ENCODE data around the gene ATRIP. TPM values are rescaled to one million over a fixed set of nuclear protein-coding genes. Genes with fewer than 3 reads are reported as not detected.

ATRIP gene
- total RNA-seq, 1 experiment from 2014 or later, result 8.5 TPM

GRCh38 chr3:48418140-48418539 lies 28.4 kb upstream of the ATRIP start:
- no peak overlapping the region for H3K4me3 ChIP-seq
- no peak overlapping the region for H2AFZ ChIP-seq
- H3K79me2 ChIP-seq (ENCODE audit: low read depth), result no peaks in the 10 kb centered on the region
- no peaks in the 10 kb centered on the region for H4K20me1 ChIP-seq (ENCODE audit: insufficient read depth)
- H3K27ac ChIP-seq, result no peak overlapping the region
- H3K9me3 ChIP-seq (ENCODE audit: insufficient read depth, low read depth), result no peaks in the 10 kb centered on the region
- CTCF ChIA-PET, result no interaction called here
- DNase-seq, result no peak
- no peak overlapping the region for H3K4me2 ChIP-seq
- TF ChIP-seq CTCF (conservative IDR thresholded peaks at IDR 0.05) (no peak), EZH2 (IDR thresholded peaks at IDR 0.05; ENCODE audit: low read depth) (no peak)
- no peaks in the 10 kb centered on the region for H3K36me3 ChIP-seq (ENCODE audit: low read depth)
- H3K27me3 ChIP-seq (ENCODE audit: insufficient read depth, low read depth), result no peaks in the 10 kb centered on the region
- H3K4me1 ChIP-seq (replicated peaks; ENCODE audit: insufficient read depth), result no peaks in the 10 kb centered on the region
- intact Hi-C loops (cut with micrococcal nuclease; ENCODE audit: unreplicated experiment), result no loop called here
- H3K9me2 ChIP-seq (ENCODE audit: insufficient read depth), result no peaks in the 10 kb centered on the region
- H3F3A ChIP-seq (ENCODE audit: insufficient read depth, low read depth), result no peaks in the 10 kb centered on the region
- BruUV-seq (replicated peaks), result no TSS peak
- POLR2A ChIA-PET (ENCODE audit: unreplicated experiment), result no interaction called here

DNA sequence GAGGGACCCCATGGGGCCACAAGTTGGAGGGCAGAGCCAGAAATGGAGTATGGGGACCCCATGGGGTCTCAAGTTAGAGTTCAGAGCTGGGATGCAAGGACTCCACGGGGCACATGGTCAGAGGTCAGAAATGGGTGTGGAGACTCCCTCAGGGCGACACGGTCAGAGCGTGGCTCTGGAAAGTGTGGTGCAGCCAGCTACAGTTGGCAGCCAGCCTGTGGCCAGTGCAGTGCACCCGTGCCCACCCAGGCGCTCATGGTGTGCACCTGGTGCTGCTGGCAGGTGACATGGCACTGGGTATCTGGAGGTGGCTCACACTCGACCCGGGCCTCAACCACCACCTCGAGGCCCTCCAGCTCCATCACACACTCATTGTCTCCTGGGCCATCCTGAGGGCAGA lies 27.9 kb upstream of the ATRIP start:
- Histone ChIP-seq H3K4me3 (no peak overlapping the region), H2AFZ (no peak overlapping the region), H3F3A (ENCODE audit: insufficient read depth, low read depth) (no peaks in the 10 kb centered on the region), H3K9me2 (ENCODE audit: insufficient read depth) (no peaks in the 10 kb centered on the region), H3K4me1 (replicated peaks; ENCODE audit: insufficient read depth) (no peaks in the 10 kb centered on the region), H3K79me2 (ENCODE audit: low read depth) (no peaks in the 10 kb centered on the region), H3K27ac (no peak overlapping the region), H3K36me3 (ENCODE audit: low read depth) (no peaks in the 10 kb centered on the region), H4K20me1 (ENCODE audit: insufficient read depth) (no peaks in the 10 kb centered on the region), H3K27me3 (ENCODE audit: insufficient read depth, low read depth) (no peaks in the 10 kb centered on the region), H3K9me3 (ENCODE audit: insufficient read depth, low read depth) (no peaks in the 10 kb centered on the region), H3K4me2 (no peak overlapping the region)
- DNase-seq, result no peak
- BruUV-seq (replicated peaks), result no TSS peak
- intact Hi-C loops (cut with micrococcal nuclease; ENCODE audit: unreplicated experiment), result no loop called here
- ChIA-PET POLR2A (ENCODE audit: unreplicated experiment) (no interaction called here), CTCF (interaction anchor here (0.7 kb wide), 1 partner anchor 21 kb away, joined by 3 read pairs; no protein-coding TSS in a partner anchor)
- TF ChIP-seq EZH2 (IDR thresholded peaks at IDR 0.05; ENCODE audit: low read depth) (no peak), CTCF (conservative IDR thresholded peaks at IDR 0.05) (no peak)

GRCh38 chr3:48419149-48419548 lies 27.4 kb upstream of the ATRIP start:
- BruUV-seq (replicated peaks), result no TSS peak
- no peak for DNase-seq
- CTCF ChIA-PET, result interaction anchor here (0.7 kb wide), 1 partner anchor 20 kb away, joined by 3 read pairs; no protein-coding TSS in a partner anchor

More at GRCh38 chr3:48419149-48419548, 27.4 kb upstream of the ATRIP start:
- intact Hi-C loops (cut with micrococcal nuclease; ENCODE audit: unreplicated experiment), result no loop called here
- no peaks in the 10 kb centered on the region for H3F3A ChIP-seq (ENCODE audit: insufficient read depth, low read depth)
- TF ChIP-seq EZH2 (IDR thresholded peaks at IDR 0.05; ENCODE audit: low read depth), result no peak
- no peak for TF ChIP-seq CTCF (conservative IDR thresholded peaks at IDR 0.05)
- H3K27ac ChIP-seq, result no peak overlapping the region
- no peaks in the 10 kb centered on the region for H3K9me3 ChIP-seq (ENCODE audit: insufficient read depth, low read depth)
- H3K27me3 ChIP-seq (ENCODE audit: insufficient read depth, low read depth), result no peaks in the 10 kb centered on the region
- no peak overlapping the region for H3K4me2 ChIP-seq
- H4K20me1 ChIP-seq (ENCODE audit: insufficient read depth), result no peaks in the 10 kb centered on the region
- H3K9me2 ChIP-seq (ENCODE audit: insufficient read depth), result no peaks in the 10 kb centered on the region
- H3K4me1 ChIP-seq (replicated peaks; ENCODE audit: insufficient read depth), result no peaks in the 10 kb centered on the region
- no peaks in the 10 kb centered on the region for H3K36me3 ChIP-seq (ENCODE audit: low read depth)
- H2AFZ ChIP-seq, result no peak overlapping the region
- POLR2A ChIA-PET (ENCODE audit: unreplicated experiment), result no interaction called here
- H3K4me3 ChIP-seq, result no peak overlapping the region
- H3K79me2 ChIP-seq (ENCODE audit: low read depth), result no peaks in the 10 kb centered on the region
